Activated effector memory CD4-positive, alpha-beta T cell treated with Interleukin-2 at 50 U/mL for 16 hours (primary cell): ENCODE measurements around the gene PCTP.

Experiments used
- DNase-seq: peaks from one replicate; pipeline ENCODE4 v3.0.0-alpha.2; 2020

The PCTP gene

DNA sequence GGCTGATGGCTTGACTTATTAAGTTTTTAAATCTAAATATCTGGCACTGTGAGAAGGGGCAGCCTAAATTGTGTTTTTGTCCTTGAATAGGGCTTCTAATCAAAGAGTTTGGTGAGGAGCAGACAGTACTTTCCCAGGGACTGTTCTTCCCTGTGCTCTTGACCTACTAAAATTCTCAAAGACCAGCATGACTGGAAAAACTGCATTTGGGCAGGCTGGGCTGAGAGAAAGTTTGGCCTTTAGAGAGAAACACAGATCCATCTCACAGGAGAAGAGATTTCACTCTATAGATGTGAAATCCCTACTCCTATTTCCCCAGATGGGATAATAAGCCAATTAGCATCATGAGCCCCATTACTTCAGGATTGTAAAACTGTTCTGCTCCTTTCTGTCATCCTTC lies 7.3 kb downstream of the PCTP start:
- no peak for DNase-seq

DNA sequence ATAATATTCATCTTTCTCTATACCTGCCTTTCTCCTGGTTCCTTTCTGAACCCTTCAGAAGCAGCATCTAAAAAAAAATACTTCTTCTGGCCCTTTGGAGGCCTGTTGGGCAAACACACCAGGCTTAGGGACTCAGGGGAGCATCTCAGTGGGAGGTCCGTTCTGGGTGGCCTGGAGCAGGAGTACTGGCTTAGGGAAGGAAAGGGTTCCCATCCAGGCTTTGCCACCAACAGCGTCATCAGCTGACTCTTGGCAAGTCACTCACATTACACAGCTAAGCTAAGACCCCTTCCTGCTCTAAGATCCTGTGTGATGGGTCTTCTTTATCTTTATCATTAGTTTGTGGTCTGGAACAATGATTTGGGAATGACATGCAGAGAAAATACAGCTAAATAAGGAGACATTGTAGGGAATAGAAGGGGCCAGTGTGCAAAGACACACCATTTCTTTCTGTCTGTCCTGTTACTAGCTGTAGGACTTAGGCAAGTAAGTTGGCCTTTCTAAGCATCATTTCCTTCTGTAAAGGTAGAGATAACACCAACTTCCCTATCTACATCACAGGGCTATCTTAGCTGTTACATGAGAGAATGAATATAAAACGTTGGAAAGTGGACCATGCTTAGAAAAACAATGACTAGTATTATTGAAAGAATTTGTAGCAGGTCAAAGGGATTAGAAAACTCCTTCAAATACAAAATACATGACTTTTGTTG lies 9.9 kb downstream of the PCTP start:
- DNase-seq: no peak

GRCh38 chr17:55762086-55762858 lies 11.4 kb downstream of the PCTP start:
- no peak for DNase-seq

DNA sequence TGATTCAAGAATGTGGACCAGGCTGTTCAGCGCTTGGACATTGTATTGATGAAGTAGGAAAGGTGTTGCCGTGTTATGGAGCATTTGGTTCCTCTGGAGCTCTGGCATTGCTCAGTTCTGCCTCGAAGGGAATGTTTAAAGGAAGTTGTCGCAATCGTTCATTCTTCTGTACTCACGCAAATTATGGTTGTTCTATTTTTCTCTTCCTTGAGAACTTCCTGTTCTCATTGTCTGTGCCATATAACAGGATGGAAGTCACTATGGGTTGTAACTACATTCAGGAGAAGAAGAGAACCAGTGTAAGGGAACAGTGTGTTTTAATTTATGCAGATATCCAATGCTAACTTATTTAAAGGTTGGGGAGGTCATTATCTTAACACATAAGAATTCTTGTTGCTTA lies 13.0 kb downstream of the PCTP start:
- no peak for DNase-seq

- no peak for DNase-seq
These were observed 13.8 kb downstream of the PCTP start for GRCh38 chr17:55764610-55765009.

DNA sequence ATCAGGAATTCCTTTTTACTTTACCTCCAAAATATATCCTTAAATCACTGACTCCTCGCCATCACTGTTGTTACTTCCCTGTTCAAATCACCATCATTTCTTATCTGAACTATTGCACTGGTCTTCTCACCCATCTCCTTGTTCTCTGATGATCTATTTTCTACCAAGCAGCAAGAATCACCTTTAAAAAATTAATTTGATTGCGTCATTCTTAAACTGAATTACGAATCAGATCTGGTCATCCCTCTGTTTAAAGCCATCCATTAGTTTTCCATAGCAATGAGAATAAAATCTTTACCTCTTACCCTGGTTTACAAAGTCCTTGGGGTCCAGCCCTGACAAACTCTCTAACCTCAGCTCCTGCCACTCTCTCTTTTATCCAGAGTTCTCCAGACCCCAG lies 14.6 kb downstream of the PCTP start:
- DNase-seq: no peak

DNA sequence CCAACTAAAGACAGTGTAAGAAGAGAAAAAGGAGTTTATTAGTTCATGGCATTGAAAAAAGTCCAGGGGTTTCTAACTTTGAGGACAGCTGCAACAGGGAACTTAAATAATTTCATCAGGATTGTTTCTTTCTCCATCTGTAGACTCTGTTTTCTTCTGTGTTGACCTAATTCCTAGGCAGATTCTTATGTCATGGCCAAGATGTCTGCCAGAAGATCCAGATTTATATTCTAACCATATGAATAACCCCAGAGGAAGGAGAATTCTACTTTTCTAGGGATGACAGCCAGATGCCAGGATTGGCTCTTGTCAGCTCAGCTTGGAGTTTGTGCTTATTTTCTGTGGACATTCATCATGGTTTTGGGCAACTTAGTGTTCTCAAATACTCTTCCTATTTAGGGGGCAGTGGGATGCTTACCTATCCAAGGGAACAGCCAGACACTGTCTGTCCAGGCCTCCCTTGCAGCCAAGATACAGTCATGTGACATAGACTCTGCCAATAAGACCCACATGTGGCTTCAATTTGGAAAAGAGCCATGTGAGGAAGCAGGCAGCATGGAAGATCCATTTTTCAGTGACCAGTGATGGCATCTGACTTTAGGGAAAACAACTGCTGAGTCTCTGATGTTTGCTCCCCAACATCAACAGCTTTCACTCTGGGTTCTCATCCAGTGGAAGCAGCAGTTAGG lies 18.2 kb downstream of the PCTP start:
- no peak for DNase-seq

DNA sequence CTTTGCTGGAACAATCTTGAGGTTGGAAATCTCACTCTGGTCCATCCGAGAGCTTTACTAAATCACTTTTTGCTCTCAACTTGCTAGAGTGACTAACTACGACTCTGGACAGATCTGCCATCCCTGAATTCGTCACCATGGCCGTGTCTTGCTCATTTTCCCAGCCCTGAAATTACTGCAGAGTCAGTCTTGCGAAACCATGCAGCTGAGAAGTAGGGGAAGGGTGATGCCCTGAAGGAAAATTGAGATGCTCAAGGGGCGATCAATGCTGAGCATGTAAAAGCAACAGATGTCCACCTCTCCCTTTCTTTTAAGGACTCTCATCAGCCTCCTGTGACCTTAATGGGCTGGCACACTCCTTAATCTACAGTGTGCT lies 18.8 kb downstream of the PCTP start:
- no peak for DNase-seq

DNA sequence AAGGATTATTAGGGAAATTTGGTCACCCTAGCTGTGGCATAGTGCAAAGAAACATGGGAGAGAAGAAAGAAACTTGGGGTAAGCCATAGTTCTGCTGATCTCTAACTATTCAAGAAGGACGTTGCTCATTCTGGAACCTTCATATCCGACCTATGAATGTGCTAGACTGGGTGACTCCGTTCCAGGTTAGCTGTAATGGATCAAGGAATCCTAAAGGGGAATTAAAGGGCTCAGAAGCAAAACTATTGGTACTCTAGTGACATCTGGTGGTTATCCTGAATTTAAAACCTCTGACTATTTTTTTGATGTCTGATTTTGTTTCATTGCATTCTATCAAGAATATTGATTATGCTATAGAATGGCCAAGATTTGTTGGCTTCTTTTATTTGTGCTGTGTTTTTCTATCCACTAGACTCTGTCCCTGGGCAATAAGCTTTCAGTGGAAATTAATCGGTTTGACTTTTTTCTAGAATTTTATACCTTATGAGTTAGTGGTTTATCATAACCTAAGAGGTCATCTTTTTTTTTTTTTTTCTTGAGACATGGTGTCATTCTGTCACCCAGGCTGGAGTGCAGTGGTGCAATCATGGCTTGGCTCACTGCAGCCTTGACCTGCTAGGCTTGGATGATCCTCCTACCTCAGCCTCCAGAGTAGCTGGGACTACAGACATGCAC lies 19.5 kb downstream of the PCTP start:
- no peak for DNase-seq

- DNase-seq: no peak
These were observed 21.2 kb downstream of the PCTP start for GRCh38 chr17:55772086-55772485.

DNA sequence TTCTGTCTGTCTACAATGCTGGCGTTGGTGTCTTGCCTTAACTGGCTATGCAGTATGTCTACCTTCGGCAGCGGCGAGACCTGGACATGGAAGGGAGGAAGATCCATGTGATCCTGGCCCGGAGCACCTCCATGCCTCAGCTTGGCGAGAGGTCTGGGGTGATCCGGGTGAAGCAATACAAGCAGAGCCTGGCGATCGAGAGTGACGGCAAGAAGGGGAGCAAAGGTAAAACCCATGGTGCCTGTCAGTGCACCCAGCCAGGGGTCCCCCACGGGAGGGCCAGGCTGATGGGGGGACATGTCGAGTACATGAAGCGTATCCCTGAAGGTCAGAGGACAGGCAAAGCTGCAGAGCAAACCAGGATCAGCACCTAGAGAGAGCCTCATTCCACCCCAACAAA lies 22.8 kb downstream of the PCTP start:
- no peak for DNase-seq

DNA sequence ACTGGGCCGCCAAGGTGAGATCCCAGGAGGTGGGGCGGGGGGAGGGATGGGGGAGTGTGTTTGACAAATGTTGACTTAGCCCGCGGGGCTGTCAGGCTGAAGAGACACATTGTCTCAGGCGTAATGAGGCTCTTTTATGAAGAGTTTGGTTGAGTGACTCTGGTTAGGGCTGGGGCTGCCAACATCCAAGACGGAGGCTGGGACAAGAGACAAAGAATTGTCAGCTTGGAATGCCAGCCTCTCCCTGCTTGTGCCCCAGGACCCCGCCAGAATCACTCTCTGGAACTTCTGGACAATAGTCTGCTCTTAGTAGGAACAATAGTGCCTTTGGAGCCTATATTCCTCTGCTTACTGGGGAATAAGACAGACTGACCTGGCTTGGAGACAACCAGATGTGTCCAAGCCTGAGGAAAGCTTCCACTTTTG lies 24.0 kb downstream of the PCTP start:
- no peak for DNase-seq

- no peak for DNase-seq
These were observed 25.4 kb downstream of the PCTP start for GRCh38 chr17:55776271-55776670.

- DNase-seq: no peak
These were observed 26.7 kb downstream of the PCTP start for GRCh38 chr17:55777471-55777971.

- no peak for DNase-seq
These were observed 27.7 kb downstream of the PCTP start for GRCh38 chr17:55778389-55779118.

DNA sequence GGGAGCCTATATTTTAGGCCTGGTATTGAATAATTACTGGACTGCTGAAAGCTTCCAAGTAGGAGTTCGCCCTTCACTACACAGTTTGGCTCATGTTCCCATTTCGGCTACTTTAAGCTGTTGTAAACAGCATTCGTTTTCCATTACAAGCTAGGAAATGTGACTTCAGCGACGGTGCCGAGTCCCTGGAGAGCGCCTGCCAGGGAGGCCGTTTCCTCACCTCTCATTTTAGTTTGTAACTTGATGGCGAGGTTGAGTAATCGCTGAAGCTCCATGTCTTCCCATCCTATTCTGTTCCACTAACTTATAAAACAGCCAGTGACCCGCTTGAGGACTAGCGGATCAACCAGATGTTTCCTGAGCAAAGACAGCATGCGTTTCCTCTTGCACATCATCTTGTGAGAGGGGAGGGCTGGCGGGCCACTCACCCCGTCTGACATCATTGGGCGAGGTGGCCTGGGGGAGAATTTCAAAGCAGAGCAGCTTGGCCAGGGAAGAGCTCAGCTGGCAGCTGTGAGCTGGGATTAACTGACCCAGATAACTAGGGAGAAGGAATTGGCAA lies 32.9 kb downstream of the PCTP start:
- no peak for DNase-seq

- DNase-seq: no peak
These were observed 33.8 kb downstream of the PCTP start for GRCh38 chr17:55784666-55785065.

DNA sequence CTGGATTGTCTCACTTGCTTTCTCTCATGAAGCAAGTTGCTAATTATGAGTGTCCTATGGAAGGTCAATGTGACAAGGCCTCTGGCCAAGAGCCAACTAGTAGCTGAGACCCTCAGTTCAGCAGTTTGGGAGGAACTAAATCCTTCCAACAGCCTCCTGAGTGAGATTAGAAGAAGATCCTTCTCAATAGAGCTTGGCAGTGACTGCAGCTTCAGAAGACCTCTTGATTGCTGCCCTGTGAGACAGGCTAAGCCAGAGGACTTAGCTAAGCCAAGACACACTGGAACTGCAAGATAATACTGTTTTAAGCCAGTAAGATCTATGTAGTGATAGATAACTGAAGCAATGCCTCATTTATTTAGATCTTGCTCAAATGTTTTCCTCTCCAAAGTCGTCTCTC lies 34.3 kb downstream of the PCTP start:
- DNase-seq: no peak

DNA sequence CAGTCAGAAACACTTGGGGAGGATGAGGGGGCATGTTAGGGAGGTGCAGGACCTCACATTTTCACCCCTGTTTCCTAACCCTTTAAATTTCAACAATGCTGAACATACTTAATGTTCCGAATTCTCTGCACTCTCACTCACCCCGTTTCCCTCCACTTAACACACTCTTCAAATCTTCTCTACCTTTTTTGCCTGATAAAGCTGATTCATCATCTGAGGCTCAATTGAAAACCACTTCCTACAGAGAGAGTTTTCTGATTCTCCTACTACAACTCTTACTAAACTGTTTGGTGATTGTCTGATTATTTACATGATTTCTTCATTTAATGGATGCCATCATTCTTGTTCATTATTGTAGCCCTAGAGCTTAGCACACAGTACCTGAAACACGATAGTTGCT lies 42.4 kb downstream of the PCTP start:
- no peak for DNase-seq

GRCh38 chr17:55794725-55795482 lies 44.1 kb downstream of the PCTP start:
- no peak for DNase-seq

DNA sequence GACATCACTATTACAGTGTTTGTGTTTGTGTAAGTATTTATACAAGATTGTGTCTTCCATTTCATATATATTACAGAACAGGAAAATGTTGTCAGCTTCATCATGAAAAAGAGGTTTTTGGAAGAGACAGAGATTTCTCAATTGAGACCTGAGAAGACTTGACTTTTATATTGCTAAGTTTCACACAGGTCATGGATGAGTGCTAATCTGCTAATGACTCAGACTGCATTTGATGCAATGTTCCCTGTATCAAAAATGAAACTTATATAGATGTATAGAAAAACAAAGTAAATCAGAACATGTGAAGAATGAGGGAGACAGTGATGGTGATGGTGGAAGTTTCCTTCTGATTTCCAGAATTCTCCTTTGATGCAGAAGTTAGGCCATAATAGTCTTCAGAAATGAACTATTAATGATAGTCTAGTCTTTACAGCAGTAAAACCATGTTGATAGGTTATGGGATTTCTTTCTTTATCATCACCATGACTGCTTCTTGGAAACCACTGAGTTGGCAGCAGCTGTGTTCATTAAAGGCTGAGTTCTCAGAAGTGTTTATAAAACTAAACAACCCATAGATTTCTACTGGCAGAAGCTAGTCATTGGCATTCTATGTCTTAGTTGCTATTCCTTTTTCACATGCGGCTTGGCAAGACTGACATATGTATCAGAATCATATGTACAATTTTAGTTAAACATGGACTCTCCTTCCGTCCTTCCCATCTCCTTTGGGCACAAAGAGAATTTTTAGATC lies 56.1 kb downstream of the PCTP start:
- no peak for DNase-seq
